GM20431 (cell line): ENCODE data around the gene VPS50.

Experiments used
- in situ Hi-C: fragments of 300-500 bp; cut with MseI, MboI; formaldehyde crosslinking; loops from one replicate; pipeline ENCODE4 v1.15.0; 2020; ENCODE audit warnings: low sequenced_read_pairs; ENCODE audit not compliant: unreplicated experiment

The VPS50 gene

DNA sequence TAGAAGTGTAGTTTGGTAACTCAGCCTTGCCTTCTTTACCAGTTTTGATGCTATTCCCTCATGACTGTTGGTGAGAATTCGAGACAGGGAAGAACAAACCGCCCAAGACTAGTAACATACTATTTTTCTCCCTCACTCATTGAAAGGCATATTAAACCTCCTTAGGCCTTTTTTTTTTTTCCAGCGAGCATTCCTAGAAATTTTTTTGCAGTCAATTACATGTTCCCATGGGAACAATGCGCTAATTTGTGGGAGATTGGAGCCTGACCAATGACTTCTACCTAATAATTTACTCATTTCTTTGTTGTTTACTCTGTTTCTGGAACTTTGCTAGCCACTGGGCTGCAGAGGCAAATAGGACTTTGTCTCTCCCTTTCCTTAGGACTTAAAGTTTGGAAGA, 6.0 kb downstream of the VPS50 start:
- in situ Hi-C loops: loop anchor here (25.0 kb wide), 1 partner anchor 324 kb away; the partner anchor contains the start of gene CALCR

DNA sequence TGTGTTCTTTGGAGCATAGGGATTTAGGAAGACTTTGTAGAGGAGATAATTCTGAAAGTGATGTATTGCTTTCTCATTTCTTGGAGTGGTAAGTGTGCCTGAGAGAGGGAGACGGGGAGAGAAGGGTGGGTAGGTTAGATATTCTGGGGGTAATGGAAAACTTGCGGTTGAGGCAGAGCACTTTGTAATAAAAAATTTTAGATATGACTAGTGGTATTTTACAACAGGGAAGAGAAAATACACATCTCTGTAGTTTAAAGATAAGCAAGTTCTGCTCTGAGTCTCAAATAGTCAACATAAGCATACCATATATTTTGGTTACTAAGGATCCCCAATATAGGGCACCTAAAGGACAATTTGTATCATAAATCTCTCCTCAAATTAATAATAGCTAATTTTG, 6.6 kb downstream of the VPS50 start:
- in situ Hi-C loops: loop anchor here (25.0 kb wide), 1 partner anchor 324 kb away; the partner anchor contains the start of gene CALCR

DNA sequence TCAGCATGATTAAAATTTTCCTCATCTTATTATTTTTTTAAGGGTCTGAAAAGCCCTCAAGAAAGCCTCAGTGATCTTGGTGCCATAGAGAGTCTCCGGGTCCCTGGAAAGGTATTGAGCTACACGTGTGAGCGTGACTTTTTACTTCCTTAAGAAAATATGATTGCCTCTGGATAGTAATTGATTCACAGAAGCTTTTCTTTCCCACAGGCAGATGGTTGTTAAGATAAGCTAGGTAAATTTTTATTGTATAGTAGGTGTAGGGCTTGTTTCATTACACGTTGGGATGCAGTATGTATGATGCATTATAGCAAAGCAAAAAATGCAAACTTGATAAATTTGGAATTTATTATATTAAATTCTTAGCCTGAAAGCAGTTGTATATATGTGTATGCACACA, 7.7 kb downstream of the VPS50 start:
- in situ Hi-C loops: loop anchor here (25.0 kb wide), 1 partner anchor 322 kb away; the partner anchor contains the start of gene CALCR

DNA sequence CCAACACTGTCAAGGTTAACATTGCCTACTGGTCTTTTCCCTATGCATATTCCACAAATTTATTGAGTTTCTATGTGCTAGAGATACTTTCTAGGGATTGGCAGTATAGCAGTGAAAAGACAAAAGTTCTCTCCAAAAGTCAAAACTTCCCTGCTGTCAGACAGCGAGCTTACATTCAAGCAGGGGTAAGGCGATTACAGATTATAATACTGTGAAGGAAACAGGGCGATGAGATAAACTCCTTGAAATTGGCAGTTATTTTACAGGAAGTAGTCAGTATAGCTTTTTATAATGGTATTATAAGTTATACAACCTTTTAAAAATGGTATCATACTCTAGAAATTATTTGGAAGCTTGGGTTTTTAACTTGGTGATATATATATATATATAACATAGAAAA, 9.9 kb downstream of the VPS50 start:
- in situ Hi-C loops: loop anchor here (25.0 kb wide), 1 partner anchor 320 kb away; the partner anchor contains the start of gene CALCR

DNA sequence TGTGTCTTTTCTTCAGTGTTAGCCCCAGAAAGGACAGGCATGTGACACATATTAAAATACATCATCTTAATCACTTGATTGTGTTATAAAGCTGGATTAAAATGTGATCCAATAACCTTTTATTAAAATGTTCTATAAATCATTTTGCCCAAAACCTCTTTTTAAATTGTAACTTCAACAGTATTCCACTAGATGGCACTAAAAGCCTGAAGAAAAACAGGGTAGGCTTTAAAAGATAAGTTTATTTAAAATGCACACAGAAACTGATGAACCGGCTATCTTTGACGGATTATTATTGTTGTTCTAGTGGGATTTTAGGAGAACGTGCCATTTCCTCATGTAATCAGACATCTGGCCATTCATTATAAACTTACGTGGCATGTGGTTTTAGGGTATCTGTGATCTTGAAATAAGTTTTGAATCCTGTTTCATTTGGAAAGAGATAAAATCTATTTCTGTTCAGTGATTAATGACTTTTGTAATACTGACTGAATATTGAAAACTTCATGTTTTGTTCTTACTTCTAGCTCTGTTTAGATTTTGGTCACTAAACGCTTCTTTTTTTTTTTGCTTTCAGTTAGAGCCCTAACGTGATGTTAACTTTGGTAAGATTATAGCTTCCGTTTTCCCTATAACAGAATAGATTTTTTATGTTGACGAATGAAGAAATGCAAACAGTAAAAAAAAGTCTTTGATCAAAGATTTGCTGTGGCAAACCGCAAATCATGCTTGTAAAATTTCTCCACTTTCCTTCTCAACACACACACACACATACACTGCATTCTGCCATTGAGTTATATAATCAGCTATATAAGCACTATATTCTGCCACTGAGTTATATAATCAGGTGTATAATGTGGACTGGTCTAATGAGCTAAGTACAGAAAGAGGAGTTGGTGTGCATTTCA, 13.6 kb downstream of the VPS50 start:
- in situ Hi-C loops: loop anchor here (25.0 kb wide), 1 partner anchor 317 kb away; the partner anchor contains the start of gene CALCR

DNA sequence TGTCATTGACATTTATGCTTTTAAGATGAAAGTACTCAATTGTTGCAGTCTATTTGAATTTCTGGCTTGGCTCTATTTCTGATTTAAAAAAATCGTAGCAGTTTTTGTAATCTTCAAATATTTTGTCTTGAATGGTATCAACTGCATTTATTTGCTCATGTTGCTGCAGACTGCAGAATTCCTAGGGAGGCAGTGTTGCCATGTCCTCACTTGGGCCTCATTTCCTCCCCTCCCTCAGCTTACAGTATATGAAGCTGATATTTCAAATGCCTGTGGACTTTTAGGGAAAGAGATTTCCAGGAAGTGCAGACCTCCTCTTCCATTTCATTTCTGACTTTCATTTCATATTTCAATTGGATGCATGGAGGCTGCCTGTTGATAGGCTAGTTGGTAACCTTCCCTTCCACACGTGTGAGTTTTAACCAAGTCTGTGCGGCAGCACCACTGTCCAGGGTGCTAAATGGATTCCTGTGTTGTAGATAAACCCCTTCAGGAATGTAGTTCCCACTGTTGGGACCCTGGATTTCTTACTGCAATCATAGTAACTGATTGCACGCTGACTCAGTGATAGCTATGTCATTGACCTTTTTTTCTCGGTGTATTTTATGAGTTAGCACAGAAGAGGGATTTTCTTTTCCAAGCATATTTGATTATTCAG, 17.5 kb downstream of the VPS50 start:
- in situ Hi-C loops: loop anchor here (25.0 kb wide), 1 partner anchor 313 kb away; the partner anchor contains the start of gene CALCR

DNA sequence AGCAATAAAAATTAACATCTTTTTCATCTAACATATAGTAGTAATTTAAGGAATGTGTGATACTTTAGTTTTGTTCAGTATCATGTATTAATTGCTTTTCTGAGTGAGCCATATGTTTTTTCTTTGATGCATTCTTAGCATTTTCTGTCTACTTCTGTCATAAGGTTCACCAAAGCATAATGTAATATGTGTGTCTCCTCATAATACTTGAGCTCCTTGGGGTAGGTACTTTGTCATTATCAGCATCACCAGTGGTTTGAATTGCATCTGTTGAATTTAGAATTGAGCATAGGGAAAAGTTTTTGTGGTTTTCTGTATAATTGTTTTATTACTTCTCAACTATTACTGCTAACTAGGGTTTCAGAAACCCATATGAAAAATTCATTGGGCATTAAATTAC, 26.5 kb downstream of the VPS50 start:
- in situ Hi-C loops: no loop called here

DNA sequence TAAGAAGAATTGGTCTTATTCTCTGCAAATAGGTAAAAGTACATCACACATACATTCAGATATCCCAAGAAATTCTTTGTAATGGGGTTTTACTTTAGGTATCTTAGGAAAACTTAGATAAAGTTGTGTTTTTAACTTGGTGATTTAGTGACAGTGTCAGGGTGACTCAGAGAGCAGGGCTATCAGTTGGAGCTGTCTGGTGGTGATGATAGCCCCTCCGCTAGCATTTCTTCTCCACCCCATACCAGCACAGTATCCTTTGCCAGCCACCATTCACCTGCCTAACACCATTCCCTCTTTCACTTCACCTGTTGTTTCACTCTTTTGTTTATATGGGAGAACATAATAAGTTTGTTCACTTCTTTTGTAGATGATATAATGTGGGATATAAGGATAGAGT, 30.4 kb downstream of the VPS50 start:
- in situ Hi-C loops: no loop called here

DNA sequence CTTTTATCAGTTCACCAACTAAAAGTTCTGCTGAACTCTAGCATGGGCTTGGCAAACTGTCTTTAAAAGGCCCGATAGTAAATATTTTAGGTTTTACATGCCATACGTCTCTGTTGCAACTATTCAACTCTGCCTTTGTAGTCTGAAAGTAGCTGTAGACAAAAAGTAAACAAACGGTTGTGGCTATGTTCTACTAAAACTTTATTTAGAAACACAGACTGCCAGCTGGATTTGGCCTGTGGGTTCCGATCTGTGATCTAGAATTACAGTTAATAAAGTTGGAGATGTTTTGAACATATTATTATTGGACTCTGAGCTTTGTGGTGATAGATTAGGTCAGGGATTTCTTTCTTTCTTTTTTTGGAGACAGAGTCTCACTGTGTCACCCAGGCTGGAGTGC, 33.1 kb downstream of the VPS50 start:
- in situ Hi-C loops: no loop called here

DNA sequence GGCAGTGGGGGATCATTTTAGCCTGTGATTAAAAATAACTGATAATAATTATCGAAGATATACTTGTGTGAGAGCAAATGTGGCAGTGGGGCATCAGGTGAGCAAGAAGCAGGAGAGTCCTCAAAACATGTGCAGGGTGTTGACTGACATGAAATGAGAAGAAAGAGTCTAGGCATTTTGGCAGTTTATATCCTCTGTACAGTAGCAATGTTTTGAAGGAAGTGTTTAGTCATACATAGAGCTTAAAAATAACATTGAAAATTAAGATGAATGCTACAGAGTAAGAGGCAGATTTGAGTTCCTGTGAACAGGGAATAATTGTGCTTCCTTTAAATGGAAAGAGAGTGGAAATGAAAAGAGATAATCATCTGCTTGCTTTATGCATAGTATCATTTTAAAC, 47.4 kb downstream of the VPS50 start:
- in situ Hi-C loops: no loop called here

DNA sequence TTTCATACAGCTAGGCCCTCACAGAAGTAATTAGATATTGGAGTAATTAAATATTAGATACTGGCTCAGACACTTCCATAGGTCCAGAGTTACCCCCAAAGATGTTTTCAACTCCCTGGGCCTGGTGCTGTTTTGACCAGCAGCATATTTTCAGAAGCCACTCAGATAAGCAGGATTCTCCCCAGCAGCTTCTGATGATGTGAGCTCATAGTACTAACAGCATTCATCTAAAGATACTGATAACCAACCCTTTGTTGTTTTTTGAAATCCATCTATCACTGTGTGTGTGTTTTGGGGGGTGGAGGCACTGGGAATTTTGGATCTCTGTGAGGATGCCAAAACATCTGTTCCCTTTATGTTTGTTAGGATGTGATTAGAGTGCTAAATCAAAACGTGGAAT, 52.7 kb downstream of the VPS50 start:
- in situ Hi-C loops: no loop called here

DNA sequence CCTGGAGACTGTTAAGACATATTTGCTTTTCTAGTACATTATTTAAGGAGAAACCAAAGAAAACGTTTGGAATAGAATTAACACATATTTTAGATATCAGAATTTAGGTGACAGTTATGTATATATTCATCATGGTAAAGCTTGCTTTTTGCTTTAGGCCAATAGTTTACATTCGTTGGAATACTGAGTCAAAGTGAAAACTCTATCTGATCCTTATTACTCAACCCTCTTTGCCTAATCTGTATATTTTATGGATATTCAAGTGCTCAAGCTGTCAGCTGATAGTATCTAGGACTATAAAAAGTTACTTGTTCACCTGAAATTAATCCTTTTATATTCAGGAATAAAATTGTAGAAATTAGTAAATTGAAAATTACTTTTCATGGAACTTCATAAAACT, 61.1 kb downstream of the VPS50 start:
- in situ Hi-C loops: no loop called here

DNA sequence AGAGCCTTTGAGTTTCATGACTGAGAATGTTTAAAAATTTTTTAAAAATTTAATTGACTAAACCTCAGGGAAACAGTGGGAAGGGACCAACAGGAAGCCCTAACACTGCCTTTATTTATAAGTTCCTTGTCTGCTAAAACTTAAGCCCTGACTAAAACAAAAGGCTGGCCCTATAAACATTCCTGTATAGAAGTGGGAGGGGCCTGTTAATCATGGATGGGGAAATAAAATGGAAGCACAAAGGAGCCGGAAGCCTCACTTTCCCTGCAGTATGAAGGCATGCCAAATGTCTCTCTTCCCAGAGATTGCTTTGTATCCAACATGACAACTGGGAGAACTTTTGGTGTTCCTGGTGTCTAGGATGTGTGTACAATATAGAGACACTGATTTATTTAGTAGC, 66.0 kb downstream of the VPS50 start:
- in situ Hi-C loops: no loop called here

DNA sequence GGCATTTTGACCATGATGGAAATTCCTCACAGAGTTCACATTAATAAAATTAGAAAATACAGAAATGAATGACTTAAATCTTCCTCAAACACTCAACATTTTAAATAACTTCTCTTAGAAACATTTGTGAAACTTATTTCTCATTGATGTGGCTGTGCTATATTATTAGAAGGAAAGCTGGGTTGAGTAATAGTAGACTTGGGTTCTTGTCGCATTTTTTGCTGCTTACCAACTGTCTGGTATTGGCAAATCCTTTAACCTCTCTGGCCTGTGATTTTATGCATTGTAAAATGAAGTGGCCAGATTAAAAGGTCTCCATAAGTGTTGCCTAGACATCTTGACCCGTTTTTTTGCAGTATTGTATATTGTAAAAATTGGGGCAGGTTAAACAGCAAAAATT, 66.5 kb downstream of the VPS50 start:
- in situ Hi-C loops: no loop called here

DNA sequence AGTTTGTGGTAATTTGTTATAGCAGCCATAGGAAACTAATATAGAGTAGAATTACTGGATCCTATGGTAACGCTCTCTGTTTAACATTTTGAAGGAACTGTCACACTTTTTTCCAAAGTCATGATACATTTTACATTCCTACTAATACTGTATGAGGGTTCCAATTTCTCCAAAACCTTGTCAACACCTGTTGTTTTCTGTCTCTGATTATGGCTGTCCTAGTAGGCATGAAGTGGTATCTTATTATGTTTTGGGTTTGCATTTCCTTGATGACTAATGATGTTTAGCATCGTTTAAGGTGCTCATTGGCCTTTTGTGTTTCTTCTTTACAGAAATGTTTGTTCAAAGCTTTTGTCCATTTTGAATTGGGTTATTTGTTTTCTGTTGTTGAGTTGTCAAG, 69.6 kb downstream of the VPS50 start:
- in situ Hi-C loops: no loop called here

DNA sequence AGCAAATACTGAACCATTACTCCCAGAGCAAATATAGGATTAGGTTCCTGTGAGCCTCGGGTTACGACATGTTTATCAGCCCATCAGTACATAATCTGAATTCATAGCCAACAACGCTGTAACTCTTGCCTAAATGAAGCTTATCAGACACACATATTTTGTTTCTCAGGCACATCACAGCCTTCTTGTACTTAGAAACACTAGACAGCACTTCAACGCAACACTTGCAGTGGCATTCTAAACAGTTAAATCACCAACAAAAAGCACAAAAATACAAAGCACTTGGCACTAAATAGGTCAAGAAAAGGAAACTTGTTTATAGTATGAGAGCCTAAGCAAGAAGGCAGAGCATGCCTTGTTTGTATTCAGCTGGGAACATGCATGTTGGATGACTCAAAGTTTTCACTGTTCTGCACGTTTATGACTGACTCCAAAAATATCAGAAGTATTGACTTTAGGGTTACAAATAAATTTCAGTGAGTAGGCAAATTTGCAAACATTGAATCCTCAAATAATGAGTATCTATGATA, 75.0 kb downstream of the VPS50 start:
- in situ Hi-C loops: no loop called here

DNA sequence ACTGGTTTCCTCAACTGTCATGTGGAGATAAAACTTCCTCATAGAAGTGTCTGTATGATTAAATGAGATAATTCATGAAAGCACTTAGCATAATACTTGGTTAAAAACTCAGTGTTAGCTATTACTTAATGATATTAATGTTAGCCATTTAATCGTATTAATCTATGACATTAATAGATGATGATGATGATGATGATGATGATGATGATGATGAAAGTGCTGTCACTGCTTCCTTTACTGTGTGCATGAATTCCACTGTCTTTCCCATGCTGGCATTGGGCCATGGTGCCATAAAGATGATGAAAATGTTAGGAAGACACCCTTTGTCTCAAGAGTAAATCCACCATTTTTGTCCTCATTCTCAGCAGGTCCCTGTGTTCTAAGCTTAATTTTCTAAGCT, 75.8 kb downstream of the VPS50 start:
- in situ Hi-C loops: no loop called here

DNA sequence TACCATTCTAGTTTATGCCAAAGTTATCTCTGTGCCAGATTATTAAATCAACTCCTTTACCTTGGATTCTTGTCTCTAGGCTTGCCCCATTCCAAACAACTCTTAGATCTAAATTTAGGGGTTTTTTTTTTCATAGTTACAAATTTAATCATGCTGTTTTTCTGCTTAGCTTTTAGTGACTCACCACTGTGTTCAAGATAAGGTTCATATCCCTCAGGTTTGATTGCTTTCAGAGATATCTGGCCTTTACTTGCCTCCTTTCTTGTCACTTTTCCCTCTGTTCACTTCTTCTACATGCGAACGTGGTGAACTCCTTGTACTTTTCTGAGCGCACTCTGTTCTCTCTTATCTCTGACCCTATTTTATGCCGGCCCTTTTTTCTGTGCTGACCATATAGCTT, 78.2 kb downstream of the VPS50 start:
- in situ Hi-C loops: no loop called here

DNA sequence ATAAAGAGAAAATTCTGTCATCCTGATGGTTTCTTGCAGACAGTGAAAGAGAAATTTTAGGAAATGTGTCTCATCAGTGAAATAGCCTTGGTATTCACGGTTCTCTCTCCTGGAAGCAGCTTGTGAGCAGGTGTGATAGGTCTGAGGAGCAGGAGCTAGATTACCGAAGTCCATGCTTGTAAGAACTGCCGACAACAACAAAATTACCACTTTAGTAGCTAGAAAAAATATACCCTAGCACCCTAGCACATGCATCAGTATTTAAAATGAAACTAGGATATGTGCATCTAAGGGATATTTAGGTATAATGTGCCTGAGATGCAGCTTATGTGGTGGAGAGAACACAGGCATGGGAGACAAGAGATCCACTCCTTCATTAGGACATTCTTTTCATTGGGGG, 82.3 kb downstream of the VPS50 start:
- in situ Hi-C loops: no loop called here

DNA sequence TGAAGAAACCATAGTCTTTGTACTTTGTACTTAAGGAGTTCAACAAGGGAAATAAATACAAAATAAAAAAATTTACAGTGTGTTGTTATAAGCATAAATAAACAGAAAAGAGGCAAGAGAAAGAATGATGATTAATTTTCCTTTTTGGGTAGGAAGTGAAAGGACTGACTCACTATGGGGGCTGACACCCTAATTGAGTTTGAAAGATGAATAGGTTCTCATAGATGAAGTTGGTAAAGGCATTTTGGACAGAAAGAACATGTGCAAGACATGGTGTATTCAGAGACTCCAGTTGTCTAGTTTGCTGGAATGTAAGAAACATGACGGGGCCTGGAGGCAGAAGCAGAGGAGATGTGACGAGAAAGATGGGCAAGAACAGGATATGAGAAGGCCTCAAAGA, 83.7 kb downstream of the VPS50 start:
- in situ Hi-C loops: no loop called here

DNA sequence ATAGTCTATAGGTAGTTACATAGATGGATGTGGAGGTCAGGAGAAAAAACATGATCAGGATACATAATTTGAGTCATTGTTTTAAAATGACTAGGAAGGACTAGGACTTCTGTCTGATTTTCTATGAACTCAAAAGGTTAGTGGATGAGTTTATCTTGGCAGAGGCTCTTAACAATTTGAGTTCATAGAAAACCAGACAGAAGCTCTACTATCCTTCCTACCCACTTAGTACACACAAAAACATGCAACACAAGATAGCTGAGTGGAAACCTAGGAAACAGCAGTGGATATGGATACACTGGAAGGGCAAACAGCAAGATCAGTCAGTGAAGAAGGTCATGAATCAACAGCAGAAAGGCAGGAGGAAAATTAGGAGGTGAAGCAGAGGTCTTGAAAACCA, 84.6 kb downstream of the VPS50 start:
- in situ Hi-C loops: no loop called here
